Measurements from ENCODE around the gene BSDC1. TPM values are rescaled to one million over a fixed set of nuclear protein-coding genes. Genes with fewer than 3 reads are reported as not detected.

BSDC1 gene
- total RNA-seq, 1 experiment from 2014 or later = 44.3 TPM

GRCh38 chr1:32362474-32363313 lies 31.5 kb downstream of the BSDC1 start, which contains the start of the genes FAM229A and TSSK3:
Gene FAM229A, minus strand, starts transcription at chr1:32362485. Its CDS starts 394 bp downstream, at chr1:32362091.
Gene TSSK3, plus strand, starts transcription at chr1:32362539. Its CDS starts 163 bp downstream, at chr1:32362702.
- TF ChIP-seq ZSCAN18 (CRISPR knock-in tag; IDR thresholded peaks at IDR 0.05) = no peak
- no peak for TF ChIP-seq ZNF232 (CRISPR knock-in tag; IDR thresholded peaks at IDR 0.05)
- no peak for TF ChIP-seq TP53 (CRISPR knock-in tag; IDR thresholded peaks at IDR 0.05)
- TF ChIP-seq E2F4 (CRISPR knock-in tag; IDR thresholded peaks at IDR 0.05; ENCODE audit: borderline replicate concordance, low read depth) = no peak
- TF ChIP-seq NR3C1 (CRISPR knock-in tag; conservative IDR thresholded peaks at IDR 0.05; ENCODE audit: low read depth) = no peak
- TF ChIP-seq ATF6 (CRISPR knock-in tag; IDR thresholded peaks at IDR 0.05) = no peak
- TF ChIP-seq JAZF1 (CRISPR knock-in tag; IDR thresholded peaks at IDR 0.05) = no peak
- TF ChIP-seq ZNF416 (CRISPR knock-in tag; IDR thresholded peaks at IDR 0.05) = no peak
- no peak for TF ChIP-seq STAT6 (CRISPR knock-in tag; conservative IDR thresholded peaks at IDR 0.05; ENCODE audit: low read depth)
- no peak for TF ChIP-seq ZNF423 (CRISPR knock-in tag; IDR thresholded peaks at IDR 0.05)
- TF ChIP-seq MAX (CRISPR knock-in tag; IDR thresholded peaks at IDR 0.05) = no peak
- no peak for TF ChIP-seq USF1 (CRISPR knock-in tag; IDR thresholded peaks at IDR 0.05)
- no peak for TF ChIP-seq SOX15 (CRISPR knock-in tag; IDR thresholded peaks at IDR 0.05)
- no peak for TF ChIP-seq ZMAT4 (CRISPR knock-in tag; IDR thresholded peaks at IDR 0.05)
- Mint-ChIP-seq H3K27me3 (ENCODE audit: low read depth) (peaks cover 41% of the 10 kb centered on the region), H3K4me3 (peak within 1 kb of the TSS; percentile 52), H3K4me1 (peaks cover 10% of the 10 kb centered on the region), H3K9me3 (no peaks in the 10 kb centered on the region), H3K36me3 (peaks cover 4% of the 10 kb centered on the region), H3K27ac (peak within 1 kb of the TSS; percentile 35; the same call in 1 of the 2 replicates)
- DNase-seq (ENCODE audit: low spot score) (no peak), ATAC-seq (peak; percentile 17)
- CTCF ChIA-PET = interaction anchor here (0.6 to 2.0 kb wide), 5 partner anchors 11 to 147 kb away, joined by 3 to 7 read pairs (median 4); no protein-coding TSS in a partner anchor
- POLR2A ChIA-PET = interaction anchor here (0.6 to 2.5 kb wide), 5 partner anchors 12 to 394 kb away, joined by 3 to 10 read pairs (median 4); partner anchors contain the start of genes BSDC1 and MARCKSL1
